ENCODE measurements around the gene DCAF5.
"Not testable (repeated sequence)": the region's sequence is repeated elsewhere in the genome, so short reads cannot be mapped to it uniquely, and the experiment has no call there.

Gene DCAF5

DNA sequence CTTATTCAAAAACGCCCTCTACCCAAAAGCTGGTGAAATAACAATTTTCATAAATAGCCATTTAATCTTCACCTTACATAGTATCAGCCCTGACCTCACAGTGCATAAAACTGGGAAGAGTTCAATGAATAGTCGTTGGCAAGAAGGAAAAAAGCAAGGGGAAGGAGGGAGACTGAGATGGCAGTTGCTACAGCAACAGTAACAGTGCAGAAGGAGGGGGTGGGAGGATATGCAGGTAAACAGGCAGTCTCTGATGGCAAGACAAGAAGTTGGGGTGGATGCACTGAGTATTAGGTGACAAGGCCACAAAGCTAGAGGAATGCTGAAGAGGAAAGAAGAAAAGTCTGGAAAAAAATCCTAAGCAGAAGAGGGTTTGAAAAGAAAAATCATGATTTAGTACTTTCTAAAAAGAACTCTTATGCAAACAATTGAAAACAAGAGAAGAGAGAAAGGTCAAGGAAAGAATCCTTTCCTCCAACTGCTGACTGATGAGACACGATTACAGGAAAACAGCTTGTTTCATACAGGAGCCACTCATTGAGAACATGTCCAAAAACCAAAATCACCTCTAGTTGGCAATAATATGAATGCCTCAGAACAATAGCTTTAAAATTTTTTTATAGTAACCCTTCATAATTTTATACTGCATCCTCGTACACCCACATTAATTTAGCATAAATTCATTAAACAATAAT lies 56.0 kb downstream of the DCAF5 start:
- no peak for DNase-seq (ENCODE audit: low spot score)

DNA sequence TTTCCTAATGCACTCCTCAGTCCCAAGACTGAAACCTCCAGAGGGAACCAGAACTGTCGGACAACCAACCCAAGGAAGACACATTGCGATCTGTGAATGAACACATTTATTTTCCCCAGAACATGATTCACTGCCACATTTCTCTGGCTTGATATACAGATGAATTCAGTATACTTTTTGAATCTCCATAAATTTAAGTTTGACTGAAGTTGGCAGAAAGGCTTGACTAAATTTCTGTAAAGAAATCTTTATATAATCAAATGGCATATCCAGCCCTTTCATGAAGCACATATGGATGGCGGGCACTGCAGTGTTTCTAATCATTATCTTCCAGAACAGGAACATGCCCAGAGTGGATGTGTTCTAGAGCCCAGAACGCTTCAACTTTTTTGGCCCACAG lies 56.7 kb downstream of the DCAF5 start:
- no peak for DNase-seq (ENCODE audit: low spot score)

DNA sequence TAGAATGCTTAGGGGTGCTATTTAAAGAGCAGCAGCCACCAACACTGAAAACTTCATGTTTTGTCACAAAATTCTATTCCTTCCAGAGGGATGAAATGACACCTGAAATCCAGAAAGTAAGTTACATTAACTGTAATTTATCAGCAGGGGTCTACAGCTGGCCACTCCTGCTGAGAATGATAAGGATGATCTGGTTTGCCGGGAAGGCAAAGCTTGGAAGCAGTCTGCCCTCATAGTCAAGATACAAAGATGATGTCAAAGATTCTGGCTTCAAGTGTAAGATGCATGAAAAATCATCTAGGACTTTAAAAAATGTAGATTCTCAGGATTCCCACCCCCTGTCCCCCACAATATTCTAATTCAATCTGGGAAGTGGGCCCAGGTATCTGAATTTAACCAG lies 58.4 kb downstream of the DCAF5 start:
- DNase-seq (ENCODE audit: low spot score): no peak

GRCh38 chr14:69093631-69094421 lies 59.1 kb downstream of the DCAF5 start:
- peak; percentile 84 for DNase-seq (ENCODE audit: low spot score)

DNA sequence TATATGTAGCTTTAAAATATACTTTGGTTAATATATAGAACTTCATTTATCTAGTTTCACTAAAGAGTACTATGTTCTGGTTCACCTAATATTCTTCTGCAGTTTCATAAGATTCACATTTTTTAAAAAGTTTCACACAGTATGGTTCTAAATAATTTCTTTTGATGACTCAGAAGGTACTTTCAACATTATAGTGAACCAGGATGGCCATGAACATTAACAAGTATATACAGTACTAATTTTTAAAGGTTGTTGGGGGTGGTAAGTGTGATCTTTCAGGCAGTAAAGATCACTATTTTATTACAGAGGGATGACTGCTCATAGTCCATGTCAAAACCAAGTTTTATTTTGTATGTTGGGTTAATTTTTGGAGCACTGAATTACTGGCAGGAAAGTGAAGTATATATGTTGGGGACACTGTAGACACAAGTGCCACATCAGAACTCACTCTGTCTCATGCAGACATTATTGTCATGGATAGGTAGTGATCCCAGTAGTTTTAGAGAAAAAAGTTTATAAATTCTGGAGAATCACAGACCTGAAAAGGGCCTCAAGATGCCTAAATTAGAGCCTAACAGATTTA lies 60.0 kb downstream of the DCAF5 start:
- no peak for DNase-seq (ENCODE audit: low spot score)

DNA sequence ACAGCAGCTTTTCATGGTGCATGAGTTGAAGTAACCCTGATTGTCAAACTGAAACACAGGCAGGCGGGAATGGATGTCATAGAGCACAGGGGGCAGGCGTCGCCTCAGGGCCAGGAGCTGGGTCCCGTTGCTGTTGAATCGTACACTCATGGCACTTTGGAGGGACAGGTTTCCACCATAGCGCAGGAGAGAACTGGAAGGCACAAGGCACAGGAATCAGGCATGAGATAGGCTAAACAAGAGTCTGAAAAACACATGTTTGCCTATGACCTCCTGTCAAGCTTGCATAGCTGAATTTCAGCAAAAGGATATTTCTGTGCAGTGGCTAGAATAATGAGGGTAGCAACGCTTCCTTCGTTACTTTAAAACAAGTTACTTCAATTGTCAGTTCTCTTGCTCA lies 61.2 kb downstream of the DCAF5 start:
- no peak for DNase-seq (ENCODE audit: low spot score)

- DNase-seq (ENCODE audit: low spot score): no peak
Measured at GRCh38 chr14:69091006-69091405, 61.9 kb downstream of the DCAF5 start.

GRCh38 chr14:69090187-69090789 lies 62.6 kb downstream of the DCAF5 start:
- DNase-seq (ENCODE audit: low spot score): peak; percentile 38

GRCh38 chr14:69089046-69089445 lies 63.9 kb downstream of the DCAF5 start:
- no peak for DNase-seq (ENCODE audit: low spot score)

DNA sequence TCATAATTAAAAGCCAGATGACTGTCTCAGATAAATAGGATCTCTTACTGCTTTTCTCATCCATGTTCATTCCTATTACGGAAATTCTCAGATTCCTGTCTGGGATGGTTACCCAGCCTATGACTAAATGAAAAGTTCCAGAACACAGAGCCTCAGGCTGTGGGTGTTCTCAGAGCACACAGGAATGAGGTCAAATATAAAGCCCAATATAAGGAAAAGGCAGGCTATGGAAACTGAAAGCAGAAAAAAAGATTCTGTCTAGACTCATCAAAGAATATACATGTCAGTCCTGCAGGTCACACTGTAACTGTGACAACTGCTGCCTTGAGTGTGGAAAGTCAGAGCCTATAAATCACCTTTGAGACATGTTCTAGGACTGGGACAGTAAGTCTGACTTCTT lies 64.3 kb downstream of the DCAF5 start:
- no peak for DNase-seq (ENCODE audit: low spot score)

DNA sequence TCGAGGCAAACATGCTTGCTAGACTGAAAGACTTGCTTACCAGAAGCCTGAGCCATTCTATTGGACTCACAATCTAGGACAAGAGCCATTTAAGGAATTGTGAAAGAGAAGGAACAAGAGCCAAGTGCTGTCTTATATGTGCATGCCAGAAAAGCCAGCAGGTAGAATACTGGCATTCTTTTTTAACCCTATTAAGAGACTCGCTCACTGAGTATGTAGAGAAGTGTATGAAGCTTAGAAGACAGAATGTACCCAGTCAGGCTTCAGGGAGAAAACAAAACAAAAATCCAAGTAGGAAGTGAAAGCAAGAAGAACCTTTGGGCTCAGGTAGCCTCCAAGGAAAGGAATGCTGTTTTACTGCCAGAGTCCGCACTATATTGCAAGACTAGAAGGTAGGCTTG lies 65.9 kb downstream of the DCAF5 start:
- no peak for DNase-seq (ENCODE audit: low spot score)

DNA sequence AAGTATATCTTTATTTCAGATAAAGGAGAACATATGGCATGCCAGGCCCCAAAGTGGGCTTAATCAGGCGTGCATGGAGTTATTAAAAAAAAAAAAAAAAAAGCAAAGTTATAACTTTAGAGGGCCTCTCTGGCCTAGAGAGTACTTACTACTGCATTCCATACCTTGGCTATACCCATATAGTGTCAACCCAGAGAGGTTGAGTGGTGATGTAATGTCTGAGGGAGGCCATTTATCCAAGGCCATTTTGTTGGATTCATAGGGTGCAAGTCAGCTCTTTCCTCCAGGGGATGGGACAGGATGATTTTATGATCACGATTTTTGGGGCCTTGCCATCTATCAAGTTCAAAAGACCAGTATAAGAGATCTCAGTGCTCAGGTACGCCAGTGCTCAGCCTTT lies 66.4 kb downstream of the DCAF5 start:
- no peak for DNase-seq (ENCODE audit: low spot score)

DNA sequence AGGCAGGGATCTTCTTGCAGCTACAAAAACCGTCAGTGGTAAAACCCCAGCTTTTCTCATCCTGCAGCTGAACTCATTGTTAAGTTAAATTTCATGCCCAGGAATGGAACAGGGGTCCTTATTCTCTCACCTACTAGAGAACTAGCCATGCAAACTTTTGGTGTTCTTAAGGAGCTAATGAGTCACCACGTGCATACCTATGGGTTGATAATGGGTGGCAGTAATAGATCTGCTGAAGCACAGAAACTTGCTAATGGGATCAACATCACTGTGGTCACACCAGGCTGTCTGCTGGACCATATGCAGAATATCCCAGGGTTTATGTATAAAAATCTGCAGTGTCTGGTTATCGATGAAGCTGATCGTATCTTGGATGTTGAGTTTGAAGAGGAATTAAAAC lies 68.9 kb downstream of the DCAF5 start:
- no peak for DNase-seq (ENCODE audit: low spot score)

GRCh38 chr14:69083181-69083580 lies 69.7 kb downstream of the DCAF5 start:
- DNase-seq (ENCODE audit: low spot score): no peak

DNA sequence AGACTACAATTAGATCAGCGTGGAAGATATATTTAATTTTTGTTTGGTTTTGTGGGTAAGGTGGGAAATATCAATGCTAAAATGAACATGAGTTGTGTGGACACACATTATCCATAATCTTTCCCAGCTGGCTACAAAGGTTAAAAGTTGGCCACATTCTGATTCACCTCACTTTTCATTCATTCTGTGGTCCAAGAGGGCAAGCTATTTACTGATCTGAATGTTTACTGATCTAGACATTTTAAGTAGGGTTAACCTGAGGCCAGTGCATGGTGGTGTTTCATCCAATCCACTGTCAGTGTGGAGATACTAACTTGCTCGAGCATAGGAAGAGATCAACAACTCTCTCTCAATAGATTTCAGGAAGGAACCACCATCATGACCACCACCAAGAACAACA lies 71.6 kb downstream of the DCAF5 start:
- no peak for DNase-seq (ENCODE audit: low spot score)

DNA sequence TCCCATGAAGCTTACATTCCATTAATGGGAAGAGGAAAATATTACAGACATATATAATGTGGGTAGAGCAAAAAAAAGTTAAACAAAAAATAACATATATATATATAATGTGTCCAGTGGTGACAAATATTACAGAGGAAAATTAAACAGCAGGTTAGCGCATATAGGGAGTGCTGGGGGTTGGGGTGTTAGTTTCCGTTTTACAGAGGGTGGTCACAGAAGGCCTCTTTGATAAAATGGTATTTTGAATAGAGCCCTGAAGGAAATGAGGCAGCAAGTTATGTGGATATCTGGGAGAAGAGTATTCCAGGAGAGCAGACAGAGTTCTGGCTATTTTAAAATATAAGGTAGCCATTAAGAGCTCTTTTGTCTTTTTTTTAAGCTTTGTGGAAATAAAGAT lies 73.2 kb downstream of the DCAF5 start:
- no peak for DNase-seq (ENCODE audit: low spot score)

DNA sequence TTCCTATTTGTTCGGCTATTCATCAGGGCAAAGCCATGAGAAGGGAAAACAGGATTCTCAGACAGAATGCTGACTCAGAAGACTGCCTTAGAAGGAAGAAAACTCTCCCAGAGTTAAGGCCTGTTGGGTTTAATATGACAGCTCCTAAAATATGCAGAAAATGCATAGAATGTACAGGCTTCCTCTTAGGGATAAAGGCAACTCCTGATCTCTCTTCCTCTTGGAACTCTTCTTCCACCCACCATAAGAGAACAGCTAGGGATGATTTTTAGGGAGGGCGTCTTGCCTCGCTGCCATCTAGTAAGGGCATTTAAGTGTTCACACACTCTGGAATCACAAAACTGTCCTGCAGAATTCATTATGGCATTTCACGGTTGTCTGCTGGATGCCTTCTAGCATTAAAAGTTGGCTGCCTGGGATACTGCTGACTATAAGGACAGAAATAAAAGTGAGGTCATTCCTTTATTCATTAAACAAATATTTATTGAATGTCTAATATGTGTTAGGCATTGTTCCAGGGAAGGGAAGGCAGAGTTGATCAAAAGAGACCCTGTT lies 73.7 kb downstream of the DCAF5 start:
- DNase-seq (ENCODE audit: low spot score): no peak

DNA sequence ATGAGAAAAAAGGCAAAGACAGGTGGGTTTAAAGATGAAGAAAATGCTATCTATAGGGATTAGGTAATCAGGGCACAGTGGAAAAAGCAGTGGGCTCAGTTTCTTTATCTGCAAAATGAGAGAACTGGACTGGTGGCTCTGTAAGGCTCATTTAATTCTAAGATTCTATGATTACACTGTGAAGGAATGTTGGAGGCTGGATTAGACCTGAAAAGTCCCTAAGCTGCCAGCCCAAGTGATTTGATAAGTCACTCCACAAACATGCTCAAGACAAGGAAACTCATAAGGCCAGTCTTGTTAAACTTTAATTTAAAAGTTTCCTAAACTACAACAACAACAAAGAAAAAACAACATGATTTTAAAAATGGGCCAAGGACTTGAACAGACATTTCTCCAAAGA lies 75.1 kb downstream of the DCAF5 start:
- no peak for DNase-seq (ENCODE audit: low spot score)

DNA sequence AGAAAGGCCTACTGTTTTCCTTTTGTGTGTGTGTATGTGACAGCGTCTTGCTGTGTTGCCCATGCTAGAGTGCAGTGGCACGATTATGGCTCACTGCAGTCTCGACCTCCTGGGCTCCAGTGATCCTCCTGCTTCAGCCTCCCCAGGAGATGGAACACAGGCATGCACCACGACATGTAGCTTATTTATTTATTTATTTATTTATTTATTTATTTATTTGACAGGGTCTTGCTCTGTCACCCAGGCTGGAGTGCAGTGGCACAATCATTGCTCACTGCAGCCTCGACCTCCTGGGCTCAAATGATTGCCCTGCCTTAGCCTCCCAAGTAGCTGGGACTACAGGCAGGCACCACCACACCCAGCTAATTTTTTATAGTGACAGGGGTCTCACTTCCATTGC lies 75.7 kb downstream of the DCAF5 start:
- DNase-seq (ENCODE audit: low spot score): not testable (repeated sequence)

DNA sequence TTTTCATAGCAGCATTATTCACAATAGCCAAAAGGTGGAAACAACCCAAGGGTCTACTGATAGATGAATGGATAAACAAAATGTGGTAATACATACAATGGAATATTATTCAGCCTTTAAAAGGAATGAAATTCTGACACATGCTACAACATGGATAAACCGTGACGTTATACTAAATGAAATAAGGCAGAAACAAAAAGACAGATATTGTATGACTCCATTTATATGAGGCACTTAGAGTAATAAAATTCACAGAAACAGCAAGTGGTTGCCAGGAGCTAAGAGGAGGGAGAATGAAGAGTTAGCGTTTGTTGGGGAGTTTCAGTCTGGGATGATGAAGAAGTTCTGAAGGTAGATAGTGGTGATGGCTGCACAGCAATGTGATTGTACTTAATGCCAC lies 76.6 kb downstream of the DCAF5 start:
- no peak for DNase-seq (ENCODE audit: low spot score)

DNA sequence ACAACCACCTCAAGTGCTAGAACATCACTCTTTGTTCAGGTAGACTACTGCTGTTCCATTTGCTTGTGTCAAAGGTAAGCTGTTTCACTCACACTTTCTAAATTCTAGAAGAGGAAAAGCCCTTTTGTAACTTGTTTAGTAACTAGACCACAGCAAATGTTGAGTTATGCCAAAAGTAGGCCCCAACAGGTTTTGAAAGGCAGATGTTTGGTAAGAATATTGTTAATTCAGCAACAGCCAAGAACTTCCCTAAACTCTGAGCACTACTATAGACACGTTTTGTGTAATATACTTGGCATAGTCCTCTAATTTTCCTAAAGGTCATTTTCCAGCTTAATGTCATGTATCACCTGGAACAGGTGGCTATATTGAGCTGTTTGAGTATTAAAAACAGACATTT lies 79.0 kb downstream of the DCAF5 start:
- no peak for DNase-seq (ENCODE audit: low spot score)

GRCh38 chr14:69073429-69073828 lies 79.5 kb downstream of the DCAF5 start:
- no peak for DNase-seq (ENCODE audit: low spot score)

GRCh38 chr14:69072584-69072983 lies 80.3 kb downstream of the DCAF5 start:
- no peak for DNase-seq (ENCODE audit: low spot score)

All from putamen (tissue), 1 donor.